Measurements from ENCODE around the gene SKIL.

SKIL gene

DNA sequence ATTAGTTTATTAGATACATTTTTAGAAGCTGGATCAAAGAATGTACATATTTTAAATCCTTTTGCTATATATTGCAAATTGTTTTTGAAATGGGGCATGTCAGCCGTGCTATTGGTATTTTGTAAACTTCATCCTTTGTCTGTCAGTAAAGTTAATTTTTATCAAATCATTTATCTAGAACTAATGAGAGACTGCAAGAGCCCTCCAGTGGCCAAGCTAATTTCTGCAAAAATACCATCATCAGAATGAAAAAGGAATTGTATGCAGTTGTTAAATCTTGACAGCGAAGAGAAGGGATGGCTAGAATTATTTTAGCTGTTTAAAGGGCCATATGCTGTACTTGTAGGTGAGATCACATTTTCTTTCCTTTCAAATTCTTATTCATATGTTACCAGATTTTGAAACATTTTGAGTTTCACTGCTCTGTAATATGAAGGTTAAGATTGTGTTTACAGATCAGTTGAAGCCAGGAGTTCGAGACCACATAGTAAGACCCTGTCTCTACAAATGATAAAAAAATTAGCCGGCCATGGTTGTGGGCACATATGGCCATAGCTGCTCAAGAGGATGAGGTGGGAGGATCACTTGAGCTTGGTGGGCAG lies 53.0 kb downstream of the SKIL start:
- no peak for DNase-seq

DNA sequence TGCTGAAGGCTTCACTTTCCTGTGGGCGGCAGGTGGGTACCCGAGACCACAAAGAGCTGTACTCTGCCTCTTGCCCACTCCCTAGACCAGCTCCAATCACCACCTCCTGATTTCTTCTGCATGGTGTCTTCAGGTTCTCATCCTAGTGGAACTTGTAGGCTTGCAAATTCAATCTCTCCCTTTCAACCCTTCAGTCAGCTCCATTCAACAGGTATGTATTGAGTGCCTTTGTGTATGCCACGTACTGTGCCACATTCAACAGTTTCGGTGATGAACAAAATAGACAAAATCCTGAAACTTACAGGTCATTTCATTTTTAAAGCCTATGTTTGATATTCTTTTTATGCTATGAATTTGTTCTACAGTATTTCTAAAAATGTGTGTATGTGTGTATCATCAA lies 55.8 kb downstream of the SKIL start:
- DNase-seq: no peak

DNA sequence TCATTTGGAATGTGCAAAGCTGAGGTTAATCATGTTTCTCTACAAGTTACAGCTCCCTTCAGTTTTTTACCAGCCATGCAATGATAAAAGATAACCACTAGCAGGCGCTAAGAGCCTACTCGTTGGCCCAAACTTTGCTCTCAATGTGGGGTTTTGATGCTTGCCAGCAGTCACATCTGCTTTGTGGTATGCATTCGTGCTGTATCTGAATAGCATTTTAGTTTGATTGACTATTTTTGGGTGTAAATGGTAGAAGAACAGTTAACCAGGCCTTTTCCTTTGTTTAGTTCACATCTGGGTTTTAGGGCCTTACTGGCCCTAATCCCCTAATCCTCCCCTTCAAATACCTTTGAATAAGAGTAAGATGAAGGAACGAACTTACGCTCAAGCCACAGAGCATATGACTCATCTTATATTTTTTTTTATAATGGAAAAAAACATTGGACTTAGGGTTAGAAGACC lies 56.7 kb downstream of the SKIL start:
- DNase-seq: peak; percentile 10

DNA sequence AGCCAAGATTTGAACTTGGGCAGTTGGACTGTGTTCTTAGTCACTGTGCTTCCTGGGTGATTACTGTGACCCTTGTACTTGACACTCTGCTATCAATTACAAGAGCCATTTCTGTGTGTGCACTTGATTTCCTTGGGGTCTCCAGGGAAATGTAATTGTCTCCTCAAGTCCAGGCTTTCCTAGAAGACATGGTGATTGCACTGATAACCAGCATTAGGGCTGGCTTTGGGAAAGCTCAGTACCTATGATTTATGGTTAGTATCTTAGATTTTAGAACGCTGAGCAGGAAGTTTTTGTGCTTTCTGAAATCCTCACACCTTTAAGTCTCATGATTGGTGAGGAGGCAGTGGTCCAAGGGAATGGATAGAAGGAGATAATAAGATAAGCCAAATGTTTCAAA lies 59.6 kb downstream of the SKIL start:
- DNase-seq: no peak

DNA sequence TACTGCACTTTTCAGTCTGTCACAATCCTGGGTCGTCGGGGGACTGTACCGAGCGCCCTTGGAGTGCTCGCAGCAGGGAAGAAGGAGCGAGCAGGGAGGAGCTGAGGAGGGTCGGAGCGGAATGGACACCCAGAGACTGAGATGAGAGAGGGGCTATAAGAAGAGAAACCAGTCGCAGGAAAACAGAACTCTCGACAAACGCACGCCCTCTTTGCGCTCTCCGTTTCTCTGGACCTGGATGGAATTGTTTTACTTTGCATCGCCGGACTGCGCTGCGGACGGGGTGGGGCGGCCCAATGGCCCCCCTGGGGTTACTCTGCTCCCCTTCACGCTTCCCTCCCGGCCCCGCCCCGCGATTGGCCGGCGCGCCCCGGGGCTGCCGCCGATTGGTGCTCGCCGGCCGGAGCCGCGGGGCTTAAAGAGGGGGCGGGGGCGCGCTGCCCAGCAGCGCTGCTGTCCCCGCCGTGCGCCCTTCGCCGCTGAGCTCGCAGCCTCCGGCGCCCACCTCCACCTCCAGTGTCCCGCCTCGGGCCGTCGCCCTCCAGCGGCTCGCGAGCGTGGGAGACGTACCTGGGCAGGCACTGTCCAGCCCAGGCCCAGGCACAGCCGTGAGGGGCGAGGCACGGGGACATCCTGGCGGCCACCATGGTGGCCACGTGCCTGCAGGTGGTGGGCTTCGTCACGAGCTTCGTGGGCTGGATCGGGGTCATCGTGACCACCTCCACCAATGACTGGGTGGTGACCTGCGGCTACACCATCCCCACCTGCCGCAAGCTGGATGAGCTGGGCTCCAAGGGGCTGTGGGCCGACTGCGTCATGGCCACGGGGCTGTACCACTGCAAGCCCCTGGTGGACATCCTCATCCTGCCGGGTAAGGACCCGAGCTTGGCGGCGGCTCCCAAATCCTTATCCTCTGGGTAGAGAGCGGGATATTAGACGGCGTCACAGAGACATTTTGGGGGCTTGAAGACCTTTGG lies 61.2 kb downstream of the SKIL start, which contains the start of gene CLDN11:
Gene CLDN11, plus strand, starts transcription at position 447 of the 977 bp plus-strand sequence. Its CDS starts 199 bp downstream, at position 646.
- DNase-seq: no peak

DNA sequence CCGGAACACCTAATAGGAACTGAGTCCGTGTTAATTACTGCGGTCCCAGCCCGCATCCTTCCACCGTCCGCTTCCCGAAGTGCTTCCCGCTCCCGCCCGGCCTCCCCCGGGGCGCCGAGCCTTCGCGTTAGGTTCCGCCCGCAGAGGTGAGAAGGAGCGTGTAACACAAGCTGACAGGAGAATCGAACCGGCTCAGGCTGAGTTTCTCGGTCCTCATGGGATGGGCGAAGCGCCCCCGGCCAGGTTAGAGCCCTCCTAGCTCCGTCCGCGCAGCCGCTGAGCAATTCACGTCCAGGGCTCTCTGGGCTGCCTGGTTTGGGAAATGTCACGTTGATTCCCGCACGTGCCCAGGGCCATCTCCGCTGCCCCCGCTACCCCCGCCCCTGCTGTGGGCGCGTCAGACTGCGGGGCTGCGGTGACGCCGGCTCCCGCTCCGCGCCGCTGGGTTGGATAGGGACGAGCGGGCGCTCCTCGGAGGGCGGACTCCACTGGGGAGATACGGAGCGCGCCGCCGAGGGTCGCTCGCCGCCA lies 62.1 kb downstream of the SKIL start:
- DNase-seq: no peak

DNA sequence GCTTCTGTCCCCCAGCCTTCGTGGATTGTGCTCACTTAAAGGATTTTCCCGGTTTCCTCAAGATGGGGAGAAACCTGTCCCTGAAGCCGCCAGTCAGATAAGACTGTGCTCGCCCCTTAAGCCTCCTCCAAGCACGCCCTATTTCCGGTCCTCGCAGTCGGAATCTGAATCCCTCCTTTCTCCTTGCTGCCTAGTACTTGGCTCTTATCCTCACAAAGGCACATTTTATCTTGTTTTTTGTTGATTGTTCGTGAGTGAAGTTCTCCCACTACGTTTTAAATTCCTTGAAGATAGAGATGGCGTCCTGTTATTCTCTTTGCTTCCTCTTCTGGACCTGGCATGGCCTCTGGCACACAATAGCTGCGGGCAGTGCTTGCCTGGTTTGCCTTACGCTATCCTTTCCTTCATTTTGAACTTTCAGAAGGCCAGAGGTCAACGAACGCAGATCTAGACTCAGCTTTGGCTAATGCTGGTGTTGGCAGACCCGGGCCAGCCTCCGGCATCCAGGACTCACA lies 62.8 kb downstream of the SKIL start:
- no peak for DNase-seq

DNA sequence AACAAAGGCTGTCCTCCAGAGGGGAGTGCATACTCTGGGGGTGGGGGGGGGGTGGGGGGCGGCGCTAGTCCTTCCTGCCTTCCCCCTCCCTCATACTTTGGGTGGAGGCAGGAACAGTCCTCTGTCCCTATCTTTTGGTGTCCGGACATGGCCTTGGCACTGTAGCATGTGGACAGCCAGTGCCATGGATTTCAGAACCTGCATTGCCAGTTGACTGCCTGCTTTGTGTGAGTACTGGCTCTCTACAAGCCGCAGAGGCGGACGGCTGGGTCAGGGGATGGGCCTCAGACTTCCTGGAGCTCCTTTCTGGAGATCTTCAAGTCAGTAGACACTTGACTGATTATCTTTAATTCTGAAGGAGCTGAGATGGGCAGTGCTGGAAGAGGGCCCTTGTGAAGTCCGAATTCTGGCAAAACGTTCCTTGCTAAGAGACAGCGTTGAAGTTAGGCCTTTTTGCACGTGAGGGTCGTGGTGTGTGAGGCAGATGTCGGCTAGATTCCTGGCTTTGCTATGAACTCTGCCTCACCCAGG lies 63.7 kb downstream of the SKIL start:
- no peak for DNase-seq

DNA sequence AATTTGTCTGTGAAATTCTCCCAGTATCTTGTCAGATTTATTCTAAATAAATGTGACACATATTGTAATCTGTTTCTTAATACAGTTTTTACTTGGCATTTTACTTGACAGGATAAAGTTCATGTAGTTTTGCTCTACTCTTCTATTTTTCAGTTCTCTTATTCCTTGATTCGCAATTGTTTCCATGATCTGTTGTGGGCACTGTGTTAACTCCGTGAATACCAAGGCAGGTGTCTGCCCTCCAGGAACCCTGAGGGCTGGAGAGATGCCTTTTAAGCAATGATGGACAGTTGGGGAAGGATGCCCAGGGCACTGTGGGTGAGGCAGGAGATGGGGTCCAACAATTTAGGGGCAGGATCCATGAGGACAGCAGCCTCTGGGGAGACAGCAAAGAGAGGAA lies 64.2 kb downstream of the SKIL start:
- DNase-seq: no peak

DNA sequence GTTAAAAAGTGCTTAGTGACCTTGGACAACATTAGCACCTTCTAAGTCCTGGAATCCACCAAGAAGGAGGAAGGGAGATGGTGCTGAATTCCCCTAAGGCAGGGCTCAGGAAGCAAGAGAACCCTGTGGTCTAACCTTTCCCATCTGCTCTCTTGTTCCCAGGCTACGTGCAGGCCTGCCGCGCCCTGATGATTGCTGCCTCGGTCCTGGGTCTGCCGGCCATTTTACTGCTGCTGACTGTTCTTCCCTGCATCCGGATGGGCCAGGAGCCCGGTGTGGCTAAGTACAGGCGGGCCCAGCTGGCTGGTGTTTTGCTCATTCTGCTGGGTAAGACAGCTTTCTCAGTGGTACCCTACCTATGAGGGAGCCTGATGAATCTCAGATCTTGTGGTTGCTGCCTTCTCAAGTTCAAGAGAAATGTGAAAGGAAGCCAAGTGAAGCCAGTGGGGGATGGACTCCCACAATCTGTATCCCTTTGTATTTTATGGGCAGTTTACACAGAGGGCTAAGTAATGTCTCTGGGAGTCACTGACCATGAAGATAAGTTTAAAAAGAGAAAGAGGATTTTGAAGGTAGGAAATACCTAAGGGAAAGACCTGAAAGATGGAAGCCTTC lies 65.6 kb downstream of the SKIL start:
- no peak for DNase-seq

DNA sequence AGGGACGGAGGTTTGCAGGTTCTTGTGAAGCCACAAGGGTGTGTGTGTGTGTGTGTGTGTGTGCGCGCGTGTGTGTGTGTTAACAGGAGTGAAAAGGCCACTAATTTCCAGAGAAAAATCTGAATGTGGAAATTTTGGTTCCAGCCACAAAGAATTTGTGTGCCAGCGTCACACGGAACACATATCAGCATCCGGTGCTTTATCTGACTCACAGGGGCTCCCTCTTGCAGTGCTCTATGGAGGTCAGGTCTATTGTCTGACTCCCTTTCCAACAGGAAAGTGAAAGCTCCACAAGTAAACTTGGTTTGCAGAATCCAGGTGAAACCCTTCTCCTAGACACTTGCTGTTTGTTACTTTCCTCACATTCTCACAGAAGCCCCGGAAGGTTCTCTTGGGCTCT lies 67.4 kb downstream of the SKIL start:
- DNase-seq: no peak

DNA sequence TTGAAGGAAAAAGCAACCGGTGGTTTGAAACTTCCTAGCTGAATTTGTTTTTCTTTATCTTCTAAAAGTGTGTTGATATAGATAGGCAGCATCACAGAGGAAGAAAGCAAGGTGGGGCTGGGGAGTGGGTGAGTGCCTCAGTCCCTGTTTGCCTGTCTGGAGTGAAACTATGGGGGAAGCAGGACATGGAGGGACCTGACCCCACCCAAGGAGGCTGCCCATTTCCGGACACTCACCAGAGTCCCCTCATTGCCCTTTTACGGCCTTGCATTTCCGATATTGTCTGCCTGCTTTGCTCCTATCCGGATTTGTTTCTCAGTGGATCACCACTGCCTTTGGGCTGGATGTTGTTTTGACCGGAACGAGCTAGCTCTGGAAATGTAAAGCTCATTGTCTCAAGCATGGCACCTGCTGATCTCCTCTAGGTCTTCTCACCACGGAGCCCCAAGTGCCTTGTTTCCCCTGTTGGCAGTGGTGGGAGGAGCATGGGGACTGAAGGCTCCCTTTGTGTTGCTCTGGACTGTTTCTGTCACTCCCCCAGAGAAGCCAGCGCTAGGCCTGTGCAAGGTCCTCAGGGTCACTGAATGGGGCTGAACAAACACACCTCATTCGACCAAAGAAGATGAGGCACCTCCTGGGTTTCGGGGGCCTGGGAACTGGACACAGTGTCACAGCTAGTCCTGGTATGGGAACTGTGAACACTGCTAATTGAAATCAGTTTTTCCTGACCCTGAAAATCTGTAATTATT lies 68.2 kb downstream of the SKIL start:
- no peak for DNase-seq

DNA sequence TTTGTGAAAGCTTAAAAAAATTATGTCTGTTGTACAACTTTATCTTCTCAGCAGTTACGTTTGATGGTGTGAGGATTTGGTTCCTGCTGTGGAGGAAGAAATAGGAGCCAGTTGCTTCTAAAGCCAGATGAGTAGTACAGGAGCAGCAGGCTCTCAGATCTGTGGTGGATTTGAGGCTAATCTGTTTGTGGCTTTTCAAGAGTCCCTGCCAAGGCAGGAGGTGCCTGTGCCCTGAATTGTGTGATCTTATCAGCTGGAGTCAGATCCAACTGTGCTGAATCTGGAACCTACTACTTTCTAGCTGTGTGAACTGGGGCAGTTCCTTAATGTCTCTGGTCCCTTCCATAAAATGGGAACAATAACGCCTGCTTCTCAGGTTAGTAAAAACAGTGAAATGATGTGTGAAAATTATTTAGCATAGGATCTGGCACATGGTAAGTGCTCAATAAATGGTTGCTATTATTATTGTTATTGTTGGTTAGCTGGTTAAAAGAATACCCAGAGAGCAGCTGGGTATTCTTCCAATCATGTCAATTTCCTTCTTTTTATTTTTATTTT lies 68.8 kb downstream of the SKIL start:
- DNase-seq: no peak

DNA sequence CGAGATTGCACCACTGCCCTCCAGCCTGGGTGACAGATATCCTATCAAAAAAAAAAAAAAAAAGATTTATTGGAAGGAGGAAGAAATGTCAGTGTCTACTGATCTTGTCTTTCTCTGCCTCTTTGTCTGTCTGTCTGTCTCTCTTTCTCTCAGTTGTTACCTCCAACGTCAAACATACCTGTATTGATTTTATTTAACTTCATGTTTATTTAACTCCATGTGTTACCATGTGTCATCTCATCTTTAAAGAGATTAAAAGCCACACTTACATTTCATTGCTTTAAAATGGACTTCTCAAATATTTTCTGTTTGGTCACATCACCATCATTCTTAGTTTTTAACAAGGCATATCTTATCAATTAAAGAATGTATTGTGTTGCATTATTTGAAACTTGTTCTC lies 70.6 kb downstream of the SKIL start:
- no peak for DNase-seq

DNA sequence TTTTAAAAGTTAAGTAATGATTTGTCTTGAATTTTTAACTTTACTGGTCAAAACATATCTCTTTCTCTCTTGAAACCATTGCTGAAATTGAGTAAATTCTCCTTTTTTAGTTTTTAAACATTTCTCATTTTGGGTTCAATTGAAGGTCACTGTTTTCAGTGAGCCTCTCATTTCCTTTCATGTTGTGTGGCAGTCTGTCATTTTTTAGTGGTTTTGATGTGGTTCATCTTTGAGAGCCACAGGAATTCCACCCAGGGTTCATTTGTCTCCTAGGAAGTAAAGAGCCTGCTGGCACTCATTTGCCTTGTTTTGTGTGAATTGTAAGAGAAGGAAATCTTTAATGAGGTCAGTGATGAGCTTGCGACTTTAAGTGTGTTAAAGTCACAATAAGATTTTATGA lies 71.5 kb downstream of the SKIL start:
- no peak for DNase-seq

DNA sequence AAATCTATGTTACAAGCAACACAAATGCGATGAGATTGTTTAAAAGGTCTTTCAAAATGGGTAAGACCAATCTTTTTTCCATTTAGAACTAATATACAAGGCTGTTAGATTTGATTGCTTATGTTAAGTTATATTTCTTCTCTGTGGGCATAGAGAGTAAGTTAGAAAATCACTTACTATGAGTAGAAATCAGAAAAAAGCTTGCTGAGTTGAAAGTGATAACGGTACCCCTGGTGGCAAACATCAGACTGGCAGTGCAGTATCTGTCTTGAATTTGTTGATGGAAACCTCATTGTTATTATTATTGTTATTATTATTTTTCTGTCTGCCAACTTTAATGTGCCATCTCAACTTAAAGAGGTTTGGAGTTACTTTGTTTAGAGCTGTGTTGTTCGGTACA lies 73.5 kb downstream of the SKIL start:
- no peak for DNase-seq

DNA sequence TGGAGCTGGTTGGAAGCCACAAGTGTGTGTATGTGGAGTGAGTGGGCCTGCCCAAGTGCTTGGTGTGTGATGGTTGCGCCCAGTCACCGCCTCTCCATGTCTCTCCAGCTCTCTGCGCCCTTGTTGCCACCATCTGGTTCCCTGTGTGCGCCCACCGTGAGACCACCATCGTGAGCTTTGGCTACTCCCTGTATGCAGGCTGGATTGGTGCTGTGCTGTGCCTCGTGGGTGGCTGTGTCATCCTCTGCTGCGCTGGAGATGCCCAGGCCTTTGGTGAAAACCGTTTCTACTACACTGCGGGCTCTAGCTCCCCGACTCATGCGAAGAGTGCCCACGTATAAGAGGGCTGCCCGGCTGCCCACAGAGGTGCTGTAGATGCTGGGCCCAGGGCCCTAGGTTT lies 74.9 kb downstream of the SKIL start:
- DNase-seq: no peak

DNA sequence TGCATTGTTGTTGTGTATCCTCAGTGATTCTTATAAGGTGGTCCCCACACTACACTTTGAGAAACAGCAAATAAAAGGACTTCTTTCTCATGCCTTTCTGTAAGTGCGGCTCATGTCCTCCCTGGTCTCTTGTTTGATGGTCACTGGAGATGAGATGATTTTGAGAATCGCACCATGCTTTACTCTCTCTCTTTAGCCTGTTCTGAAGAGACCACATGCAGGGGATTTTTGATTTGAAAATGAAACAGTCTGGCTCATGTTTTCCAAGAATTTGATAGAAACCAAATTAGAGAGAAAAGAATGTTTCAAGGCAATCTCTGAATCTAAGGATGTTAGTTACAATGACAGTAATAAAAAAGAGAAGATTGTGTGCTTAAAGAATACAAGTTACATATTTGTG lies 79.2 kb downstream of the SKIL start:
- DNase-seq: no peak

DNA sequence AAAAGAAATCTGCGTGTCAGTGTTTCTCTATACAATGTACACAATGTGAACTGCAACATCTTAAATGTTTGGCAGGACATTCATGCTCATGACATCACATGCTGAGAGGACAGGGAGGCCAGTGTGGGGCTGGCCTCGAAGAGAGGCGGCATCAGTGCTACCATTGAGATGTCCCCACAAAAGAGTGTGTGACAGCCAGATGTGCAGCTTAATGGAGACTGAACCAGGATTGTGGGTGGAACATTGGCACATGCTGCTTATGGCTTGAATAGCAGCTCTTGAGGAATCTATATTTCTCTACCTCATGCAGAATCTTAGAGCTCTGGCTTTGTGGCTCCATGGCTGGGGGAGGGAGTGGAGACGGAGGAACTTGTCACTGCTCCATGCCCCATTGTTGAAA lies 79.7 kb downstream of the SKIL start:
- DNase-seq: no peak

DNA sequence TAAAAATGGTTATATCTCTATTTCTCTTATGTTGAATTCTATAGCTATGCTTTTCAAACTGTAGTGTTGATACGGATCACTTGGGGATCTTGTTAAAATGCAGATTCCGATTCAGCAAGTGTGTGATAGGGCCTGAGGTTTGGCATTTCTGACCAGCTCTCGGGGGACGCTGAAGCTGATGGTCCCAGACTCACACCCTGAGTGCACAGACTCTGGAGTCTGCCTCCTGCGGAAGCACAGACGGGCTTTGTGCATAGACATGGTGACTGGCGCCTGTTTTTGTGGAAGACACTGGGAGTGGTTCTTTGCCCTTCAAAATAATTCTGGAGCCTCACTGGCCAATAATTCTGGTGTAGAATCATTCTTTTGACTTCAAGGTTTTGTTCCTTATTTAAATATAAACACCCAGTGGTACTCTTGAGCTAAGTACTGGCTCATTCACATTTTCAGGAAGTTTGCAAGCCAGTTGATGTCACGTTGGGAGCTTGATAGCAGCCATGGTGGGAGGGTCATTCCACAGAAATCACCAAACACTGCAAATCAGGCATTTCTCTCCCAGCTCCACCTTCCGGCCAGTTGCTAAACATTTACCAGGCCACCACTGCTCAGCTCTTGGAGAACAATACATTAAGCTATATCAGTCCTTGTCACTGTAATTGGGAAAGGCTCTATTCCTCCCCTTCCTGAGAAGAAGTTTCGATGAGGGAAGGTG lies 80.3 kb downstream of the SKIL start:
- no peak for DNase-seq

DNA sequence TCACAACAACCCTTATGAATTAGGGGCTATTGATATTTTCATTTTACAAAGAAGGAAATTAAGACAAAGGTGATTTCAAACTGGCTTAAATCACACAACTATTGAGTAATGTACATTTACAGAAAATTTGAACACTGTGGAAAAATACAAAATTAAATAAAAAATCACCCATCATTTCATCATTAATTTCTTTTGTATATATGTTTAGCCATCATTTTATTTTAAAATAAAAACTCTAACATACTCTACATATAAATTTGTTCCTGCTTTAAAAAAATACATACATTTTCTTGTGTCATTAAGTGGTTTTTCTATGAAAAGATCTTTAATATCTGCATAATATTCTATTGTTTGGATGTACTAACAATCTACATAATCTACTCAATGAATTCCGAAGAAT lies 81.3 kb downstream of the SKIL start:
- no peak for DNase-seq

Measured in NCI-H1048 (cell line).